Measurements from ENCODE around the gene TIMM10B. TPM values are rescaled to one million over a fixed set of nuclear protein-coding genes. Genes with fewer than 3 reads are reported as not detected.
A peak's percentile ranks its signal among the peaks of the same experiment; 100 is the strongest.

The TIMM10B gene
- total and polyA plus RNA-seq, 9 of the 15 experiments (the other 6 are each of a cell fraction or from before 2014, with no cell fraction given): 43.2 to 163 (median 57.0) TPM

GRCh38 chr11:6481924-6482275 is 599 bp downstream of the TIMM10B start (continued):
- TF ChIP-seq ZFP91 (CRISPR knock-in tag; IDR thresholded peaks at IDR 0.05) (no peak), HSF4 (CRISPR knock-in tag; IDR thresholded peaks at IDR 0.05; ENCODE audit: borderline replicate concordance) (no peak), ZBTB26 (CRISPR knock-in tag; IDR thresholded peaks at IDR 0.05) (no peak), SMAD2 (IDR thresholded peaks at IDR 0.05; ENCODE audit: low read depth, low read length) (no peak), E2F8 (IDR thresholded peaks at IDR 0.05; ENCODE audit: low read depth, partially characterized antibody) (no peak), PREB (CRISPR knock-in tag; IDR thresholded peaks at IDR 0.05) (peak; percentile 39; the same call in 1 of the 2 replicates), ZNF146 (CRISPR knock-in tag; IDR thresholded peaks at IDR 0.05; ENCODE audit: unreplicated experiment) (no peak), ZNF707 (CRISPR knock-in tag; conservative IDR thresholded peaks at IDR 0.05) (no peak), KLF10 (CRISPR knock-in tag; IDR thresholded peaks at IDR 0.05) (0 out of 2 replicates have a peak, but pooled peaks have one; percentile 12), KAT7 (CRISPR knock-in tag; IDR thresholded peaks at IDR 0.05; ENCODE audit: borderline replicate concordance) (peak; percentile 89; the same call in 1 of the 2 replicates), THRAP3 (IDR thresholded peaks at IDR 0.05; ENCODE audit: borderline replicate concordance) (0 out of 2 replicates have a peak, but pooled peaks have one; percentile 45)
